HG02885 (cell line): ENCODE measurements around the gene PEX7.
A peak's percentile ranks its signal among the peaks of the same experiment; 100 is the strongest.
"Not testable (repeated sequence)": the region's sequence is repeated elsewhere in the genome, so short reads cannot be mapped to it uniquely, and the experiment has no call there.

Experiments
- ATAC-seq: cut with Tn5 transposase; IDR thresholded peaks from one replicate; pipeline ENCODE4 v1.9.1; 2021; ENCODE audit warnings: mild to moderate bottlenecking; ENCODE audit not compliant: unreplicated experiment, poor library complexity

PEX7 gene

DNA sequence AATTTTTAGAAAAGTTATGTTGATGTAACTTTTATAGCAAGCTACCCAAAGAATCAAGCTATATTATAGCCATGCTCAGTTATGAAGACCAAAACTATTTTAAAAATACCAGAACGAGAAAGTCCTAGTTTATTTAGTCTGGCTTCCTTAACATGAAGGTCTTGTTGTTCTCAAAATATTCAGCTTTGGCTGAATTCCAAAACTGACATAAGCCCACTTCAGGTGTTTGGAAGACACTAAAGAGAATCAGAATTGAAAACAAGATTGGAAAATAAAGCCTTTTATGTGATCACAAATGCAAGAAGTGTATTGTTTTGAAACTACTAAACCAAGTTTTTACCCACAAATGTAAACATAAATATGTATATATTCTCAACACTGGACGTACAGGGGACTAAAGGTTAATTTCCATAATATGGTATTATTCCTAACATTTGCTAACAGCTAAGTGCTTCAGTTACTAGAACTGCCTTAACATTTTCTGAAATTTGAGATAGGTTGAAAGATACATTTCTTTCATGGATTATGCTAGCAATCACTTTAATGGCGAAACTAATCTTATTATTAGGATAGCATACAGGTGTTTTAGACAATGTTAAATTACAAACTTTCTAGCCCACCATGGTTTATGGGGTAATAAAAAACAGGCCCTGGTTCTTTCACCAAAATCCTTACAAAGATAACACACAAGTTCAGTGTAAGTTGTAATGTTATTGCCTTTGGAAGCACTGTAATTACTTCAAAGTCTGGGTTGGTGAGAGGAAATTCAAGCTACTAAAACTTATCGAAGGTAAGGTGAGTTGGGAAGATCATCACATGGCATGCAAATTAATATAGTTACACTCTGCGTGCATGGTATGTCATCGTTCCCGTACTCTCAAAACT lies 31.7 kb upstream of the PEX7 start:
- no peak for ATAC-seq

DNA sequence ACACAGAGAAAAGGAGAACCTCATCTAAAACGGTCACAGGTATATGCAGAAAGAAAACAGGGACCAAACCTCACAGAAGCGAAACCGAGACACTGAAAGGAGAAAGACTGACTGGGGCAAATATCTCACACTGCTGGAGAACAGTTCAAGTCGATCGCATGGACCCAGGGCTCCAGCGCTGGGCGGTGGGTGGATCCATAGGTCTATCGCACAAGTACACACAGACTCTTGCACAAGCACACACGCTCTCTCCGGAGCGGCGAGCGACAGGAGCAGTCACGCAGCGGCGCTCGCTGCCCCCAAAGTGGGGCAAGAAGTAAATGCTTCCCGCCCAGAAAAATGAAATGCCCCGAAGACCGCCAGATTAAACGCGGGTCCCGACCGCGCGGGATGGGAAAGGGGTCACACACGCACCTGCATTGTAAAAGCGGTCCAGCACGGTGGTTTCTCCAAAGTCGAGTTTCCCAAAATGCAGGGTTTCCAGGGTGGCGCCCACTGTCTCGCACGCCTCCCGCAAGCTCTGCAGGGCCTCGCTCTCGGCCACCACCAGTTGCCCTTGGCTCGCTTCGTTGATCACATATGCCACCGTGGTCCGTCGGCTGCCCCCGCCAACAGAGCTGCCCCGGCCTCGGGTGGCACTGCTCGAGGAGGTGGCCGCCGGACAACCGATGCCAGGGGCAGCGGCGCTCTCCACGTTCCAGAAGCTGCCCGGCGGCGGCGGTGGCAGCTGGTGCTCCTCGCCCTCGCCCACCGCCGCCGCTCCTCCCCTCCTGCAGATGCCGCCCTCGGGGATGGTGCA lies 30.9 kb upstream of the PEX7 start:
- peak; percentile 38 for ATAC-seq

DNA sequence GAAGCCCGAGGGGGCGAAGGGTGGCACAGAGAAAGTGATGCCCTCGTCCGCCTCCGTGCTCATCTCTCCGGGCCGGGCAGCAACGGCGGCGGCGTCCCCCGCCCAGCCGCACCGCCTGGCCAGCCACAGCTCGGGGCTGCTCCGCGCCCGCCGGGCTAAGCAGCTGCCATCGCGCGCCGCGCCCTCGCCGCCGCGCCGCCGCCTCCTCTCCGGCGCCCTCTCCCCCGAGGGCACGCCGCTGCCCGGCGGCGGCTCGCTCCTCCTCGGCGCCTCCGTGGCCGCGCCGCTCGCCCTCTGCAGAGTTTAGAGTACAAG lies 30.3 kb upstream of the PEX7 start:
- no peak for ATAC-seq

DNA sequence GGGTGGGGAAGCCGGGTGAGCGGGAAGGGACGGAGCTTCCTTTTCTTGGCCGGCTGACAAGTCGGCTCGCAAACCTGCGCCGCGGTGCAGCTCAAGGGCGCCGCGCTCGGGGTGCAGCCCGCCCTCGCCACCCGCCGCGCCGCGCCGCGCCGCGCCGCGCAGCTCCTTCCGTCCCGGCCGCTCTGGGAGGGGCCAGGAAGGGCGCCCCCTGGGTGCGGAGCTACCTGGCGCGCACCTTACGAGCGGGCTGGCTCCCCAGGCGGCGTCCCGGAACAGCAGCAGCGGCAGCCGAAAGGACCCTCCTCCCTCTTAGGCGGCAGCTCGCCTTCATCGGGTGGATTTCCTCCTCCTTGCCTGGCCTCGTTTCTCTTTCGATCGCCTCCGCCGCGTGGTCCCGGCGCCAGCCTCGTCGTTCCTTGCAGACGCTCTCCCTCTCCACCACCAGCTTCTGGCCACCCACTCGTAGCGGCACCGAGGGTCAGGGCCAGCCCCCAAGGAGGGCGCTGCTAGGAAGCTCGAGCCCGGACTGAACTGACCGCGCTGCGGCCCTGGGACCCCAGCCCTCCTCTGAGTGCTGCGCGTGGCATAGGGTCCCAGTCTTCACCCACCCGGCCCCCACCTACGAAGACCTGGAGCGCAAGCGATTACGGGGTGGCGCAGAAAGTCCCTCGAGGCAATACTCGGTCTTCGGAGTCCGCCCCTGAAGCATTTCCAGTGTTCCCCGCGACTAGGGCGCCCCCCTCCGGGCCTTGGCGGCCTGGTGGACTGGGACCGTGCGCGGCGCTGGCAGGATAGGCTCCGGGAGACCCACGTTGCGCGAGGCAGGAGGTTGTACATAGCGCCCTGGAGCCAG lies 29.8 kb upstream of the PEX7 start, which contains the start of gene MAP3K5:
Gene MAP3K5, minus strand, starts transcription at position 68 of the 853 bp plus-strand sequence. CDS start 320 bp downstream, outside the sequence.
- ATAC-seq = peak; percentile 67

DNA sequence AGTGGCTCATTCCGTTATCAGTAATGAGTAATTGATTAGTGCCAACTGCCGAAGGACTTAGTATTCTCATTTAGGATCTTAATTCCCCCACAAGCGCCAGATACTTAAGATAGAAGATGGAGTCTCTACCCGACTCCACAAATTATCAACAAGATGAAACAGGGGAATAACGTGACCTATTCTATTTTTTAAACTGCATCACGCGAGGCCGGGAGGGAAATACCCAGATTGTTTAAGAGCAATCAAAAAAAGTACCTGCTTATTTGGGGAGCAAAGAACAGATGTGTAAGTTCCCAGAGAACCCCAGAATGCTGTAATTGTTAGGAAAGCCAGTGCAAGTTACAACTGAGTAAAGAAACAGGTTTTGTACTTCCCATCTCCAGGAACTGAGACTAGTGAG lies 29.0 kb upstream of the PEX7 start:
- ATAC-seq = no peak

DNA sequence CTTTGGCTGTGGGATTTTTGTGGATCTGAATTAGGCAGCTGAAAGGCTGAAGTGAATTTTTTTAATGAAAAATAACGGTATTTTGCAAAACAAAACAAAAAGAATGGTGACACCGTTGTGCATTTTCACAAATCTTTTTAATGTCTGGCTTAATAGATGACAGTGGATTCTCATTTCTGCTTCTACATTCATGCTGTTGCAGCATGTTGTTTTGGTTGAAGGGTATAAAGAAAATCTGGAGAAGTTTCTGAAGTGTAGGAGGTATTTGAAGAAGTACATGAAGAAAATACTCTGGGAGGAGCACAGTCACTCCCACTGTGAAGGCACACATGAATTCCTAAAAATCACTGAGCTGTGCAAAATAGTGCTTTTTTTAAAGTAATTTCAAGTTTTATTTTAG lies 27.0 kb upstream of the PEX7 start:
- no peak for ATAC-seq

DNA sequence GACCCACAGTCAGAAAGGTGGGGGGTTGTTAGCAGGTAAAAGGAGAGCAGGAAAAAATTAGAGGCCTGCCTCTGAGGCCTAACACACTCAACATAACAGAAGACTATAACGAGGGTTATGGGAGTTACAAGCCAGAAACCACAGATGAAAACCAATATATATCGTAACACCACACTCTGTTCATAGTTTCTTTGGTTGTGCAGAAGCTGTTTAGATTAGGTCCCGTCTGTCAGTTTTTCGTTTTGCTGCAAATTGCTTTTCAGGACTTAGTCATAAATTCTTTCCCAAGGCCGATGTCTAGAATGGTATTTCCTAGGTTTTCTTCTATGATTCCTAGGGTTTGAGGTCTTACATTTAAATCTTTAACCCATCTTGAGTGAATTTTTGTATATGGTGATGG lies 26.4 kb upstream of the PEX7 start:
- ATAC-seq = no peak

DNA sequence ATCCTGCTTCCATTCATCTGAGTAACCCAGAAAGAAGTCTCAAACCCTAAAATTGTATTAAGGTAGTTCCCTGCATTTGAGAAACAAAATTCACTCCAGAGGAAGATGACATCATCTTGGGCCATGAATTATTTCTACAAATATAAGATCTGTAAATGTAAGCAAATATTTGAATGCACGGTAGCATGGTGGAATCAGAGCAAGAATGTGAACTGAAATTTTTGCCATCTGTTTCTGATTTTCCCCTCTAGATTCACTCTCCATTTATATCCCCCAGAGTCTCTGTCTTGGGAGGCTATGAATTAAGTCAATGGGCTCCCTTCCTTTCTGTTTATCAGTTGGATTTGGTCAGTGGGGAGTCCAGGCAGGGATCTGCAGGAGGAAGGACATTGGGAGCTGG lies 24.3 kb upstream of the PEX7 start:
- ATAC-seq = no peak

DNA sequence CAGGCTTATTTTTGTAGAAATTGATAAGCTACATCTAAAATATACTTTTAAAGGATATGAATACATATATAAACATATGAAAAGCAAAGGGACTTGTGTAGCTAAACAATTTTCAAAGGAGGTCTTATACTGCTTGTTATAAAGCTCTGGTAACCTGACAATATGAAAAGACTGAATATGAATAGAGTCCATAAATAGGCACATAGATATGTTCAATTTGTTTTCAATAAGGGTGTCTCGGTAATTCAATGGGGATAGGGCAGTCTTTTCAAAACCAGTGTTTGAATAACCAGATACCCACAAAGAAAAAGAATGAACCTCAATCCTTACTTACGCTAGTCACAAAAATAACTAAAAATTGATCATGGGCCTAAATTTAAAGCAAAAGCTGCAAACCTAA lies 20.8 kb upstream of the PEX7 start:
- no peak for ATAC-seq

DNA sequence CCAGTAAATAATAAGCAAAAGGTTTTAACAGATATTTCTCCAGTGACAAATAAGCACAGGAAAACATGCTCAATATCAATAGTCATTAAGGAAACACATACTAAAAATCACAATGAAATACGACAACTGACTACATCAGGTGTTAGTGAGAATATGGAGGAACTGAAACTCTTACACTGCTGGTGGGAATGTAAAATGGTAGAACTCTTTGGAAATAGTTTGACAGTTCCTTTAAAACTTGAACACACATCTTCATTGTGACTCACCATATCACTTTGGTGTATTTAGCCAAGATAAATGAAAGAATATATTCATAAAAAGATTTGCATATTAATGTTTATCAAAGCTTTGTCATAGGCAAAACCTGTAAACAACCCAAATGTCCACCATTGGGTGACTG lies 18.8 kb upstream of the PEX7 start:
- no peak for ATAC-seq

DNA sequence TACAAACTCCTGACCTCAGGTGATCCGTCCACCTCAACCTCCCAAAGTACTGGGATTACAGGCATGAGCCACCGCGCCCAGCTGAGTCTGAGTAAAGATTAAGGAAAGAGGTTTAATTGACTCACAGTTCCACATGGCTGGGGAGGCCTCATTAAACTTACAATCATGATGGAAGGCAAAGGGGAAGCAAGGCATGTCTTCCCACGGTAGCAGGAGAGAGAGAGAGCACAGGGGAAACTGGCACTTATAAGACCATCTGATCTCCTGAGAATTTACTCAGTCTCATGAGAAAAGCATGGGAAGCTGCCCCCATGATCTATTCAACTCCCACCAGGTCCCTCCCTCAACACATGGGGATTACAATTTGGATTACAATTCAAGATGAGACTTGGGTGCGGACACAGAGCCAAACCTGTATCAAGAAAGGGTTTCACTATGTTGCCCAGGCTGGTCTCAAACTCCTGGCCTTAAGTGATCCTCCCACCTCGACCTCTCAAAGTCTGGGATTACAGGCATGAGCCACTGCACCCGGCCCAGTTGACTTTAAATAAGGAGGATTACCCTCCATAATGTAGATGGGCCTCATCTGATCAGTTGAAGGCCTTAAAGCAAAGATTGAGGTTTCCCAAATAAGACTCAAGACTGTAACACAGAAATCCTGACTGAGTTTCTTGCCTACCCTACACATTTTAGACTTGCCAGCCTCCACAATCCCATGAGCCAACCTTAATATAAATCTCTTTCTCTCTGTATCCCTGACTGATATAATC lies 13.1 kb upstream of the PEX7 start:
- ATAC-seq = no peak

DNA sequence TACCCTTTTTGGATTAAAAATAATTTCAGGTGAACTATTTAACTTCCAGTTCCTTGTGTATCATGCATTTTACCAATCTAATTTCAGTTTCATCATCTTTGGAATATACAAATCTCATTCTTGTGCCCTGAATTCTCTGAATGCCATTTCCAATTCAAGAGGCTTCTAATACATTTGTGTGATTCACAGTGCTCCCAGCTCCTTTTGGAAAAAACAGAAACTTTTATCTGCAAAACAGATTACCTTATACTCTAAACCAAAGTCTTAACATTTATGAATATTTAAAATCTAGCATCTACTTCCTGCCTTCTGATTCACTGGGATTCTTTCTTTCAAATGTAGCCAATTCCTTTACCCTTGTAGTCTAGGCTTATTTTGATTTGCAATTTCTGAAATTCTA lies 11.1 kb upstream of the PEX7 start:
- no peak for ATAC-seq

DNA sequence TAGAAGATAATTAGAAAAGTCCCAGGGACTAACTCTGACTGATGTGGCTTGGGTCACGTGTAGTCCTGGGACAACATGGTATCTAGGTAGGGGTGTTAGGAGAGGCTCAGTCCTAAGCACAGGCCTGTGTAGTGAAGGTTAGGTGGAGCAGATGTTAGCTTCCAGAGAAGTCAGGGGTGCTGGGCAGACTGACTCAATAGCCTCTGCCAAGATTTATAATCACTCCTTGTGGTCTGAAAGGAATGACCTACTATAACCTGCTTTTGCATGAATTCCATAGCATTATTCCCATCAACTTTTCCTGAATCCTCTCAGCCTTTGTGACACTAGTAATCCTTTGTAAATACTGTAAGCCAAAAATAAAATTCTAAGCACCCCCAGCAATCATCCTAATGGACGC lies 10.2 kb upstream of the PEX7 start:
- ATAC-seq = no peak

DNA sequence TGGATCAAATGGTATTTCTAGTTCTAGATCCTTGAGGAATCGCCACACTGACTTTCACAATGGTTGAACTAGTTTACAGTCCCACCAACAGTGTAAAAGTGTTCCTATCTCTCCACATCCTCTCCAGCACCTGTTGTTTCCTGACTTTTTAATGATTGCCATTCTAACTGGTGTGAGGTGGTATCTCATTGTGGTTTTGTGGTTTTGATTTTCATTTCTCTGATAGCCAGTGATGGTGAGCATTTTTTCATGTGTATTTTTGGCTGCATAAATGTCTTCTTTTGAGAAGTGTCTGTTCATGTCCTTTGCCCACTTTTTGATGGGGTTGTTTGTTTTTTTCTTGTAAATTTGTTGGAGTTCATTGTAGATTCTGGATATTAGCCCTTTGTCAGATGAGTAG lies 6.8 kb upstream of the PEX7 start:
- not testable (repeated sequence) for ATAC-seq

DNA sequence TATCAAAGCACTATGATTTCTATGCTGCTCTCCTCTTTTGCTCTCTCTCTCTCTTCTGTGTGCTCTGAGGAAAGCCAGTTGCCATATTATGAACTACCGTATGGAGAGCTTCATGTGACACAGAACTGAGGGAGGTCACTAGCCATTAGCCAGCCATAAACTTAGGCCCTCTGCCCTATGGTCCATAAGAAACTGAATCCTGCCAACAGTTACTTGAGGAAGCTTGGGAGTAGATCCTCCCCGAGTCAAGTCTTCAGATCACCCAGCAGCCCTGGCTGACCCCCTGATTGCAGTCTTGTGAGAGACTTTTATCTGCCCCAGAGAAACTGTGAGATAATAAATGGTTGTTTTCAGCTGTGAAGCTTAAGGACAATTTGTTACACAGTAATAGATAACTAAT lies 5.7 kb upstream of the PEX7 start:
- ATAC-seq = no peak

DNA sequence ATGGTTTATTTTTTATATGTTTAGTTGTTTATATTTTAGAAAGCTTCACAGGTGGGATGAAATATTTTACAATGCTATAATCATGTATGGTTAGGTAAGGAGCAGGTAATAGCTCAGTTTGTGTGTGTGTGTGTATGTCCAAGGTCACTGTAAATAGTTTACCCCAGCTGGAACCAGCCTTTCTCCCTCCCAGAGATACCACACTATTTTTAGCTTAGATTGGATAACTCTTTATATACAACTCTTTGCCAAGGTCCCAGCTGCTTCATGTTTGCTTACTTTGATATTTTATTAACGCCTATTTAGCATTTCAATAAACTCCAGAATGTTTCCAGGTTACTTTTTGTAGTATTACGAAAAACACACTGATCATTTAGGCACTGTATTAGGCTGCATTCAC lies 1.8 kb upstream of the PEX7 start:
- ATAC-seq = no peak

DNA sequence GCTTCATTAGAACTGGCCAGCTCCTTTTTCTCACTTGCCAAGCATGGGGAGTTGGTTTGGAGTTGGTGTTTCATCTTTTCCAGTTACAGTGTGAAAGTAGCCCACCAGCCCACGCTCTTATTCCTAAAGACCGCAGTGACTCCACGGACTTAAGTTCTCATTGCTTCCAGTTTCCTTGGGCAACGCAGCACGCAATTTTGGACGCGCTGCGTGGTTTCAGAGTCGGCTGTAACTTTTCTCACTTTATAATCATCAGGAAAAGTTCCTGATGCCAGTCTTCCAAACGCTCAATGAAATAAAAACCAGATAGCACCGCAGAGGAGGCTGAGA lies 381 bp upstream of the PEX7 start:
- ATAC-seq = peak; percentile 3

DNA sequence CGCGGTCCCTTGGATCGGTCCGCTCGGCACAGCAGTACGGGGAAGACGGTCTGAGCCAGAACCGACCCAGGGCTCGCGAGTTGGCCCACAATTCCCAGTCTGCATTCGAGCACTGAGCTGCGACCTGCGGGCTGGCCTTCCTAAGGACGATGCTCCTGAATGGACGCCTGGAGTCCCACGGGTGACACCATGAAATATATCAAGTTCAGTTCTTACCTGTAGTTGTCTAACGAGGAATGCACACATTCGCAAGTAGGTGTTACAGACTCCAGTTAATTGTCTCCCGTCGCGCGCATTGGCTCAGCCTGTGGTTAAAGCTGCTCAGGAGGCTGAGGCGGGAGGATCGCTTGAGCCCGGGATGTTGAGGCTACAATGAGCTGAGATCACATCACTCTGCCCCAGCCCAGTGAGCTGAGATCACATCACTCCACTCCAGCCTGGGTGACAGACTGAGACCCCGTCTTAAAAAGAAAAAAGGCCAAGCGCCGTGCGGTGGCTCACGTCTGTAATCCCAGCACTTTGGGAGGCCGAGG lies 802 bp downstream of the PEX7 start:
- ATAC-seq = no peak

DNA sequence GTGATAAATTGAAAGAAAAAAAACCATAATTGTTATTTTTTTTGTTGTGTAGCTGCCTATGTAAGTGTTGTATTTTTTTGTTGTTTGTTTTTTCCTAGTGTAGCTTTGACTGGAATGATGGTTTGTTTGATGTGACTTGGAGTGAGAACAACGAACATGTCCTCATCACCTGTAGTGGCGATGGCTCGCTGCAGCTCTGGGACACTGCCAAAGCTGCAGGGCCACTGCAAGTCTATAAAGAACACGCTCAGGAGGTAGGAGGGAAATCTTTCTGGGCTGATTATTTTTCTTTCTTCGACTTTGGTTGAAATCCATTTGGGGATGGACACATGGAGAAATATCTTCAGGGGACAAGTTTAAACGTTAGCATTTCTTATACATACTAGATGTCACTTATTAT lies 3.8 kb downstream of the PEX7 start:
- no peak for ATAC-seq
